A673 (cell line): ENCODE results near the gene CEP112. TPM values are rescaled to one million over a fixed set of nuclear protein-coding genes. Genes with fewer than 3 reads are reported as not detected.

Experiments used
- BruUV-seq: library from RNA; stranded (reverse); fragments of 400-500 nt; replicated peaks from 2 replicates; lab custom pipeline; 2021; lab: Mats Ljungman, UMichigan
- CTCF ChIA-PET: fragments of 300-600 bp; sonication (Branson Sonifier 250); formaldehyde crosslinking; loops from one replicate; lab custom pipeline; 2022; ENCODE audit warnings: antibody characterized with exemption; lab: Charles Lee
- POLR2A ChIA-PET: fragments of 300-600 bp; sonication (Branson Sonifier 250); formaldehyde crosslinking; loops from one replicate; lab custom pipeline; 2022; ENCODE audit warnings: antibody characterized with exemption; ENCODE audit not compliant: low non-redundant PET; lab: Charles Lee
- DNase-seq: peaks from one replicate; pipeline ENCODE4 v3.0.0-alpha.2; 2015; ENCODE audit warnings: low spot score
- H3K27ac ChIP-seq: fragments of 200-600 bp; sonication (generic); 2 replicates; pipeline ENCODE4 v1.5.1; 2016; ENCODE audit warnings: mixed run types, low read depth, mild to moderate bottlenecking, mixed read lengths, antibody characterized with exemption, low read length; ENCODE audit not compliant: poor library complexity, severe bottlenecking
- H3K27me3 ChIP-seq: fragments of 200-600 bp; sonication (generic); replicated peaks from 2 replicates; pipeline ENCODE4 v1.6.1; 2017; ENCODE audit warnings: mixed run types, low read depth, mild to moderate bottlenecking, mixed read lengths, antibody characterized with exemption, low read length; ENCODE audit not compliant: insufficient read depth, poor library complexity
- H3K36me3 ChIP-seq: fragments of 200-600 bp; sonication (generic); 2 replicates; pipeline ENCODE4 v1.6.1; 2016; ENCODE audit warnings: mixed run types, mild to moderate bottlenecking, mixed read lengths, antibody characterized with exemption, low read length; ENCODE audit not compliant: insufficient read depth, poor library complexity, severe bottlenecking
- H3K4me1 ChIP-seq: fragments of 200-600 bp; sonication (generic); 2 replicates; pipeline ENCODE4 v1.6.1; 2017; ENCODE audit warnings: mixed run types, mild to moderate bottlenecking, mixed read lengths, antibody characterized with exemption, low read length; ENCODE audit not compliant: insufficient read depth, poor library complexity, severe bottlenecking
- H3K4me3 ChIP-seq: fragments of 200-600 bp; sonication (generic); 2 replicates; pipeline ENCODE4 v1.5.1; 2016; ENCODE audit warnings: low read depth, mixed run types, mild to moderate bottlenecking, mixed read lengths, low read length; ENCODE audit not compliant: poor library complexity, severe bottlenecking
- H3K9me3 ChIP-seq: fragments of 200-600 bp; sonication (generic); 2 replicates; pipeline ENCODE4 v1.6.1; 2016; ENCODE audit warnings: mixed run types, low read depth, mild to moderate bottlenecking, mixed read lengths, antibody characterized with exemption, low read length; ENCODE audit not compliant: poor library complexity, severe bottlenecking
- CTCF ChIP-seq: fragments of 300-800, 200-600 bp; sonication (generic); conservative IDR thresholded peaks from 2 replicates; pipeline ENCODE4 v1.5.1; 2017; ENCODE audit warnings: low read depth, mild to moderate bottlenecking, antibody characterized with exemption, low read length, moderate library complexity, mixed read lengths
- EZH2 ChIP-seq: fragments of 200-600 bp; sonication (generic); IDR thresholded peaks from 2 replicates; pipeline ENCODE4 v1.6.1; 2017; ENCODE audit warnings: borderline replicate concordance, low read depth, mild to moderate bottlenecking, mixed read lengths, antibody characterized with exemption, low read length; ENCODE audit not compliant: poor library complexity, severe bottlenecking
- intact Hi-C: fragments of 100-400 bp; cut with micrococcal nuclease; formaldehyde crosslinking; loops from one replicate; pipeline ENCODE4 v1.10.0; 2022; ENCODE audit not compliant: unreplicated experiment
- total RNA-seq: library from RNA; stranded (reverse); gene quantifications from 2 replicates; pipeline ENCODE4 v1.2.3, GENCODE V29; 2021

The CEP112 gene
- total RNA-seq, 1 experiment from 2014 or later = 27.2 TPM

DNA sequence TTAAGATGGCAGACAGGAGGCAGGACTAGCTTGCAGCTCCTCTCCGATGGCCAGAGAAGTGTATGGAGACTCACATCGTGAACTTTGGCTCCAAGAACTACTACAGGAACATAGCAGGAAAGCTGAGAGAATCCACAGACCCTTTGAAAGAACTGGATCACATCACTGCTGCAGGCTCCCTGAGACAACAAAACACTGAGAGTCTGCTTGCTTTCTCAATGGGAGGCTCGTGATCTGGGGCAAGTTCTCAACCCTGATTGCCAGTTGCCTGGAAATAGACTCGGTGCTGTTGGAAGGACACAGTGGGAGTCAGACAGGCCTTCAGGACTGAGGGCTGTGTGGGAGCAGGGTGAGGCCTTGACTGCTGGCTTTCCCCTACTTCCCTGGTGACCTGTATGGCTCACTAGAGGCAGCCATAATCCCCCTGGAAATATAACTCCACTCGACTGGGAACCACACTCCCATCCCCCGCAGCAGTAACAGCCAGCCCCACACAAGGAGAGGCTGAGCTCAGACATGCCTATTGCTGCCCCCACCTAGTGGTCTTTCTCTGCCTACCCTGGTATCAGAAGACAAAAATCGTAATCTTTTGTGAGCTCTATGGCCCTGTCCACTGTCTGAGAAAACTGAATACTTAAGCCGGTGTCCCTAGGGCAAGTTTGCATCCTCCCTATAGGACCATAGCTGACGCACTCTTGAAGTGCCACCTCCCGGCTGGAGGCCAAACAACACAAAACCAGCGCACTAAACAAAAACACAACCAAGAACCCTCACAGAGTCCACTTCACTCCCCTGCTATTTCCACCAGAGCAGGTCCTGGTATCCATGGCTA lies 238.4 kb downstream of the CEP112 start:
- no peak overlapping the region for H3K27ac ChIP-seq
- DNase-seq = no peak
- ChIA-PET CTCF (no interaction called here), POLR2A (no interaction called here)
- no peak overlapping the region for H3K4me3 ChIP-seq
- H3K27me3 ChIP-seq = no peaks in the 10 kb centered on the region
- H3K36me3 ChIP-seq = no peaks in the 10 kb centered on the region
- no peaks in the 10 kb centered on the region for H3K4me1 ChIP-seq
- TF ChIP-seq EZH2 = no peak
- TF ChIP-seq CTCF = no peak
- intact Hi-C loops = no loop called here
- no TSS peak for BruUV-seq
- H3K9me3 ChIP-seq = no peaks in the 10 kb centered on the region

DNA sequence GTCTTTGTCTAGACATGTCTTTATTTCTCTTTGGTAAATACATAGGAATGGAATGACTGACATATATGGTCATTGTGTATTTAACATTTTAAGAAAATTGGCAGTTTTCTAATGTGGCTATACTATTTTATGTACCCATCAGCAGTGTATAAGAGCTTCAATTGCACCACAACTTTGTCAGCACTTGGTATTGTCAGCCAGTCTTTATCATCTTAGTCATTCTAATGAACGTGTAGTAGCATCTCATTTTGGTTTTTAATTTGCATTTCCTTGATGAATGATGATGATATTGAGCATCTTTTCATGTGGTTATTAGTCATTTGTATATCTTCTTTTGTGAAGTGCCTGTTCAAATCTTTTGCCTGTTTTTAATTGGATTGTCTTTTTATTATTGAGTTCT lies 239.3 kb downstream of the CEP112 start:
- POLR2A ChIA-PET = no interaction called here
- DNase-seq = no peak
- H3K27ac ChIP-seq = no peak overlapping the region
- no peaks in the 10 kb centered on the region for H3K4me1 ChIP-seq
- TF ChIP-seq CTCF = no peak
- no peak for TF ChIP-seq EZH2
- H3K9me3 ChIP-seq = no peaks in the 10 kb centered on the region
- no peaks in the 10 kb centered on the region for H3K36me3 ChIP-seq
- no peak overlapping the region for H3K4me3 ChIP-seq
- intact Hi-C loops = no loop called here
- CTCF ChIA-PET = no interaction called here
- no peaks in the 10 kb centered on the region for H3K27me3 ChIP-seq
- BruUV-seq = no TSS peak

DNA sequence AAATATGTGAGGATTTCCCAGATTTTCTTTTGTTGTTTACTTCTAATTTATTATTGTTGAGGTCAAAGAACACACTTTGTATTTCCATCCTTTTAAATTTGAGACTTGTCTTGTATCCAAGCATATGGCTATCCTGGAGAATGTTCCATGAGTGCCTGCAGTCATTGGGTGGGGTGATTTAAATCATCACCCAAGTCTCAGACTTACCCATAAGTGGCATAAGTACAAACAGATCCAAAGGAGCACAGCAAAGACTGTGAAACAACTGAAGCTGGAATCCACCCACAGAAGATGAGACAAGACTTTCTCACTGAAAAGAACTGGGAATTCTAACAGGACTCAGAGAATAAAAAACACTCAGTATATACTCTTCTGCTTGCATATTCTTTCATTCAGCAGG lies 239.9 kb downstream of the CEP112 start:
- intact Hi-C loops = no loop called here
- Histone ChIP-seq H3K4me3 (no peak overlapping the region), H3K9me3 (no peaks in the 10 kb centered on the region), H3K4me1 (no peaks in the 10 kb centered on the region), H3K27me3 (no peaks in the 10 kb centered on the region), H3K36me3 (no peaks in the 10 kb centered on the region), H3K27ac (no peak overlapping the region)
- POLR2A ChIA-PET = no interaction called here
- DNase-seq = no peak
- CTCF ChIA-PET = no interaction called here
- no TSS peak for BruUV-seq
- TF ChIP-seq CTCF (no peak), EZH2 (no peak)
